Lower leg skin (tissue), 4 donors: Measurements from ENCODE around the gene NUP98. TPM values are rescaled to one million over a fixed set of nuclear protein-coding genes. Genes with fewer than 3 reads are reported as not detected.
"Not testable (repeated sequence)": the region's sequence is repeated elsewhere in the genome, so short reads cannot be mapped to it uniquely, and the experiment has no call there.

Experiments
- DNase-seq, 2 donors: peaks; one replicate each; pipeline ENCODE4 v3.0.0-alpha.2; 2019; ENCODE audit warnings: low spot score in 2 of 2
- H3K4me3 ChIP-seq: fragments of 200-600 bp; sonication (generic); 2 replicates; pipeline ENCODE4 v1.5.1; 2017; ENCODE audit warnings: mild to moderate bottlenecking, low read depth; ENCODE audit not compliant: poor library complexity, severe bottlenecking
- POLR2A ChIP-seq, 2 donors: fragments of 450-650 bp; IDR thresholded peaks; one replicate each; pipeline ENCODE4 v1.6.1; 2016 to 2017; ENCODE audit warnings: antibody characterized with exemption in 2 of 2, mild to moderate bottlenecking in 1 of 2, moderate library complexity in 1 of 2
- WGBS, 2 donors: methylation state at CpG; one replicate each; pipeline ENCODE4 v1.1.5; 2018; 5-methylcytosine and 5-hydroxymethylcytosine counted together
- intact Hi-C: fragments of 100-400 bp; cut with DNase I; formaldehyde crosslinking; loops from one replicate; pipeline ENCODE4 v1.15.0; 2023; ENCODE audit warnings: low total_unique reads
- total RNA-seq, 4 donors: library from RNA; depleted of rRNA; stranded (reverse); fragments of >200 nt; gene quantifications; one replicate each; pipeline ENCODE4 v1.1.0, GENCODE V29; 2016
- TF ChIP-seq, protein P1 (sequence below), 3 donors: fragments of 450-650 bp; IDR thresholded peaks; one replicate each; pipeline ENCODE4 v1.5.1; 2016; ENCODE audit warnings: antibody characterized with exemption in 3 of 3, mild to moderate bottlenecking in 3 of 3, moderate library complexity in 2 of 3

Gene NUP98
- total RNA-seq, 4 donors from 2014 or later, result 65.4 to 220 (median 97.9) TPM

DNA sequence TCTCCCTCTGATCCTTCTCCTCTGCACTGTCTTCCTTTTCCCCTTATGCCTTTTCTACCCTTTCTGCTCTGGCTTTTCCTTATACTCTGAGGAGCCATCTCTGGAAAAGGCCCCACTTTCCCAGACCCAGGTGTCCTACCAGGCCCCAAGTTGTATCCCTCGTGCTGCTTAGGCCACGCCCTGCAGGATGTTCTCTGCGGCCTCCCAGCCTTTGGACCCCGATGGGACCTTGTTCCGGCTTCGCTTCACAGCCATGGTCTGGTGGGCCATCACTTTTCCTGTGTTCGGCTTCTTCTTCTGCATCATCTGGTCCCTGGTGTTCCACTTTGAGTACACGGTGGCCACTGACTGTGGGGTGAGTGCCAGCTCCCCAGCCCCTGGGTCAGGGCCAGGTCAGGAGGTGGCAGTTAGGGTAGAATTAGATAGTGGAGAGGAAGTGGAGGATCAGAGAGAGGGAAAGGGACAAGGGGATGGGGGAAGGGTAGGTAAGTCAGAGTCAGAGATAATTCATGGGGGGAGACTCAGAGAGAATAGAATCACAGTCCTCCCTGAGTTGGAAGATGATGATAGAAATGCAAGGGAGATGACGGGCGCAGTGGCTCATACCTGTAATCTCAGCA lies 19.9 kb upstream of the NUP98 start:
- no peak for TF ChIP-seq POLR2A (IDR thresholded peaks at IDR 0.05)
- TF ChIP-seq, protein P1, sequence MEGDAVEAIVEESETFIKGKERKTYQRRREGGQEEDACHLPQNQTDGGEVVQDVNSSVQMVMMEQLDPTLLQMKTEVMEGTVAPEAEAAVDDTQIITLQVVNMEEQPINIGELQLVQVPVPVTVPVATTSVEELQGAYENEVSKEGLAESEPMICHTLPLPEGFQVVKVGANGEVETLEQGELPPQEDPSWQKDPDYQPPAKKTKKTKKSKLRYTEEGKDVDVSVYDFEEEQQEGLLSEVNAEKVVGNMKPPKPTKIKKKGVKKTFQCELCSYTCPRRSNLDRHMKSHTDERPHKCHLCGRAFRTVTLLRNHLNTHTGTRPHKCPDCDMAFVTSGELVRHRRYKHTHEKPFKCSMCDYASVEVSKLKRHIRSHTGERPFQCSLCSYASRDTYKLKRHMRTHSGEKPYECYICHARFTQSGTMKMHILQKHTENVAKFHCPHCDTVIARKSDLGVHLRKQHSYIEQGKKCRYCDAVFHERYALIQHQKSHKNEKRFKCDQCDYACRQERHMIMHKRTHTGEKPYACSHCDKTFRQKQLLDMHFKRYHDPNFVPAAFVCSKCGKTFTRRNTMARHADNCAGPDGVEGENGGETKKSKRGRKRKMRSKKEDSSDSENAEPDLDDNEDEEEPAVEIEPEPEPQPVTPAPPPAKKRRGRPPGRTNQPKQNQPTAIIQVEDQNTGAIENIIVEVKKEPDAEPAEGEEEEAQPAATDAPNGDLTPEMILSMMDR (IDR thresholded peaks at IDR 0.05), result no peak
- H3K4me3 ChIP-seq, result no peak overlapping the region
- WGBS, 2 donors, result 84 to 87% methylated on average over 10 of the region's 10 CpGs
- intact Hi-C loops, result no loop called here
- no peak for DNase-seq

DNA sequence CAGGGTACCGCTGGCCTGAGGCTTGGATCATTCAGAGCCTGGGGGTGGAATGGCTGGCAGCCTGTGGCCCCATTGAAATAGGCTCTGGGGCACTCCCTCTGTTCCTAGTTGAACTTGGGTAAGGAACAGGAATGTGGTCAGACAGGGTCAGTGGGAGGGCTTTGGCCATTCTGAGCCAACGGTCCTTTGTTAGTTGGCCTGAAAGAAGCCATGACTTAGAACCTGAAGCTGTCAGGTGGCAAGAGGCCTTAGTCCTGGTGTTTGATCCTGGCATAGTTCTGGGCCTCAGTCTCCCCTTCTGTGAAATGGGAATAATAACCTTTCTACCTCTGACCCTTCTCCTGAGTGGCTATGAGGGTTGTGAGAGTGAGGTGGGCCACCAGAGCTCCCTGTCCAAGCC lies 19.3 kb upstream of the NUP98 start:
- no peak for TF ChIP-seq POLR2A (IDR thresholded peaks at IDR 0.05)
- TF ChIP-seq, protein P1 (IDR thresholded peaks at IDR 0.05), result no peak
- H3K4me3 ChIP-seq, result no peak overlapping the region
- intact Hi-C loops, result no loop called here
- DNase-seq, result no peak
- WGBS, 2 donors, result 83 to 86% methylated on average over 2 of the region's 2 CpGs

DNA sequence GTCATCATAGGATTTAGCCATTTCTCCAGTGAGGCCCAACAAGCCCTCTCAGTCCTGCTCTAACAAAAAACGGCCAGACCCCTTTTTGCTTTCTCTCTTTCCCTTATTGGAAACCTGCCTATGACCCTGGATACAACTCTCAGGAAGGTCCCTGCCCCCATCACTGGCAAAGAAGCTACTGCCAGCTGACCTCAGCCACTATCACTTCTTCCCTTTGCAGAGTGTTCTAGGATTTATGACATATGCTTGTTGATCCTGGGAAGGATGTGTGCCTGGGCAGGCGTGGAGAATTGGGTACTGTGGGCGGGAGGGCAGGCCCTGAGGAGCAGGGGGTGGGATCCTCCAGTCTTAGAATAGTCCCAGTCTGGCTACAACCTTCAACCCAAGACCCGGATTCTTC lies 18.5 kb upstream of the NUP98 start:
- no peak for DNase-seq
- no peak overlapping the region for H3K4me3 ChIP-seq
- intact Hi-C loops, result no loop called here
- 75 to 78% methylated on average over 4 of the region's 4 CpGs for WGBS, 2 donors
- no peak for TF ChIP-seq POLR2A (IDR thresholded peaks at IDR 0.05)
- TF ChIP-seq, protein P1 (IDR thresholded peaks at IDR 0.05), result no peak

DNA sequence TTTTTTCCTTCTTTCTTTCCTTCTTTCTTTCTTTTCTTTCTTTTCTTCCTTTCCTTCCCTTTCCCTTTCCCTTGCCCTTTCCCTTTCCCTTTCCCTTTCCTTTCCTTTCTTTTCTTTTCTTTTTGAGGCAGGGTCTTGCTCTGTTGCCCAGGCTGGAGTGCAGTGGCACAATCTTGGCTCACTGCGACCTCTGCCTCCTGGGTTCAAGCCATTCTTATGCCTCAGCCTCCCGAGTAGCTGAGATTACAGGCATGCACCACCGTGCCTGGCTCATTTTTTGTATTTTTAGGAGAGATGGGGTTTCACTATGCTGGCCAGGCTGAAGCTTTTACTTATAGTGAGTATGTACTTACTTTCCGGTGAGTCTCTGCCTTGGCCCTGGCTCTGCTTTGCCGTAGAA lies 17.5 kb upstream of the NUP98 start:
- DNase-seq, H3K4me3 ChIP-seq, intact Hi-C loops: not testable (repeated sequence)
- WGBS, 2 donors, result 89 to 95% methylated on average over 5 of the region's 5 CpGs

DNA sequence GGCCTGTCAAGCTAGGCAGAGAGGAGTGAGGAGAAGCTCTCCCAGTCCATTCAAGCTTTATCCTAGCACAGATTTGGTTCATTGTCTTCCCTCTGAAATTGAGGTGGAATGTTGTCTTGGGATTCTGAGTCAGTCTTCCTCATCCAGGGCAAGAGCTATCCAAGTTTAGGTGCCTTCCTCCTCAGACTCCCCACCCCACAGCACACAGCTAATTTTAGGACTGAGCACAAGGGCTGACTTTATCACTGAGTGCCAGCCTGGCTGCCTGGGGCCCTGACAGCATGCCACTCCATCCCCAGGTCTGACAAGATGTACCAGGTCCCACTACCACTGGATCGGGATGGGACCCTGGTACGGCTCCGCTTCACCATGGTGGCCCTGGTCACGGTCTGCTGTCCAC lies 13.6 kb upstream of the NUP98 start:
- intact Hi-C loops, result no loop called here
- no peak overlapping the region for H3K4me3 ChIP-seq
- no peak for DNase-seq
- WGBS, 2 donors, result 86 to 92% methylated on average over 4 of the region's 4 CpGs
- TF ChIP-seq POLR2A (IDR thresholded peaks at IDR 0.05), result no peak
- TF ChIP-seq, protein P1 (IDR thresholded peaks at IDR 0.05), result no peak

DNA sequence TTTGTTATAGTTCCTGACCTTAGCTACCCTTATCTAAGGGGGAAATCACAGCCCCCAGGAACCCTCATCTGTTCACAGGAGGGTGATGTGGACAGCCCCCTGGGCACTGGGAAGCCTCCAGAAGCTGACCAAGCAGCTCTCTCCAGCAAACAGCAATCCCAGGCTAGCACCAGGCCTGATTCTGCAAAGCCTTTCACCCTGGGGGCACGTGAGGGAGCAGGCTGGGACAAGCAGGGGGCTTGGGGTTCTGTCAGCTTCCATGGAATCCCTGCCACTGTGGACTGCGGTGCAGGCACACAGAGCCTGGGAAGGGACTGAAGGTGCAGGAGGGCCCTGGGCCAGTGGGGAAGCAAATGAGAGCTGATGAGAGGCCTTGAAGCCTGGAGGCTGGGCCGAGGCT lies 13.1 kb upstream of the NUP98 start:
- intact Hi-C loops, result no loop called here
- no peak for TF ChIP-seq POLR2A (IDR thresholded peaks at IDR 0.05)
- TF ChIP-seq, protein P1 (IDR thresholded peaks at IDR 0.05), result no peak
- WGBS, 2 donors, result 61 to 63% methylated on average over 2 to 3 of the region's 3 CpGs
- H3K4me3 ChIP-seq, result no peak overlapping the region
- no peak for DNase-seq
